B cell (primary cell): ENCODE measurements around the gene ISLR. TPM values are rescaled to one million over a fixed set of nuclear protein-coding genes. Genes with fewer than 3 reads are reported as not detected.

Experiments
- ATAC-seq: fragments of 200-7000 bp; cut with Tn5 transposase; one replicate; pipeline ENCODE4 v1.10.0; 2021; ENCODE audit warnings: low read depth, mild to moderate bottlenecking, moderate number of reproducible peaks, moderate library complexity
- CTCF ChIA-PET: fragments of 350-600 bp; sonication (Branson Sonifier 250); formaldehyde crosslinking; loops from one replicate; lab custom pipeline; 2021; ENCODE audit warnings: antibody characterized with exemption, inconsistent platforms; lab: Charles Lee
- POLR2A ChIA-PET: fragments of 350-600 bp; sonication (Branson Sonifier 250); formaldehyde crosslinking; loops from one replicate; lab custom pipeline; 2021; ENCODE audit warnings: antibody characterized with exemption; lab: Charles Lee
- DNase-seq: peaks from one replicate; pipeline ENCODE4 v3.0.0; 2013
- H2AFZ ChIP-seq: 2 replicates; pipeline ENCODE4 v1.6.1; 2012; ENCODE audit warnings: mild to moderate bottlenecking, low read depth, low read length; ENCODE audit not compliant: insufficient read depth, poor library complexity, severe bottlenecking
- H3K27ac ChIP-seq, 2 donors: 1 replicate in 1 of 2; 2 replicates in 1 of 2; pipeline ENCODE4 v1.5.1; 2012 to 2013; ENCODE audit warnings: low read length in 2 of 2, mild to moderate bottlenecking in 2 of 2, moderate library complexity in 1 of 2
- H3K27me3 ChIP-seq, 4 experiments: fragments of 200-600 bp in 1 of 4; sonication (generic) in 1 of 4; replicated peaks in 1 of 4; 1 replicate in 2 of 4; 2 replicates in 2 of 4; pipeline versions ENCODE4 v1.6.1 to v1.7.0; 2013 to 2016; ENCODE audit warnings: low read length in 3 of 4, mild to moderate bottlenecking in 2 of 4, mixed read lengths in 1 of 4, moderate library complexity in 1 of 4; ENCODE audit not compliant: insufficient read depth in 4 of 4, control insufficient read depth in 3 of 4; ENCODE audit errors: control extremely low read depth in 1 of 4
- H3K36me3 ChIP-seq, 2 experiments: replicated peaks in 1 of 2; 1 replicate in 1 of 2; 2 replicates in 1 of 2; pipeline versions ENCODE4 v1.6.1 to v1.7.1; 2013; ENCODE audit warnings: low read length in 1 of 2; ENCODE audit not compliant: insufficient read depth in 2 of 2, control insufficient read depth in 1 of 2; ENCODE audit errors: control extremely low read depth in 1 of 2, extremely low read depth in 1 of 2
- H3K4me1 ChIP-seq, 2 donors: fragments of 200-600 bp in 1 of 2; sonication (generic) in 1 of 2; 1 replicate in 1 of 2; 2 replicates in 1 of 2; pipeline versions ENCODE4 v1.5.1 to v1.6.1; 2013 to 2017; ENCODE audit warnings: low read length in 2 of 2; ENCODE audit not compliant: control insufficient read depth in 2 of 2, insufficient read depth in 2 of 2
- H3K4me2 ChIP-seq: replicated peaks from 2 replicates; pipeline ENCODE3; 2012; ENCODE audit warnings: mild to moderate bottlenecking, low read depth, low read length; ENCODE audit not compliant: poor library complexity, severe bottlenecking
- H3K4me3 ChIP-seq, 5 experiments: fragments of 200-600 bp in 1 of 5; sonication (generic) in 1 of 5; 1 replicate in 3 of 5; 2 replicates in 2 of 5; pipeline versions ENCODE4 v1.5.1 to v1.7.0; 2011 to 2016; ENCODE audit warnings: low read length in 4 of 5, mild to moderate bottlenecking in 4 of 5, low read depth in 2 of 5, control low read depth in 1 of 5, moderate library complexity in 1 of 5; ENCODE audit not compliant: insufficient read depth in 1 of 5; ENCODE audit errors: control extremely low read depth in 1 of 5, extremely low read depth in 1 of 5
- H3K79me2 ChIP-seq: fragments of 200-600 bp; sonication (generic); one replicate; pipeline ENCODE4 v1.6.0; 2016; ENCODE audit warnings: low read length; ENCODE audit not compliant: control insufficient read depth, insufficient read depth
- H3K9ac ChIP-seq: fragments of 200-600 bp; sonication (generic); 2 replicates; pipeline ENCODE4 v1.6.1; 2017; ENCODE audit warnings: mild to moderate bottlenecking, low read length, moderate library complexity
- H3K9me3 ChIP-seq, 3 donors: one replicate each; pipeline versions ENCODE4 v1.6.1 to v1.7.1; 2013; ENCODE audit warnings: low read length in 2 of 3; ENCODE audit not compliant: control insufficient read depth in 2 of 3, insufficient read depth in 1 of 3; ENCODE audit errors: control extremely low read depth in 1 of 3
- H4K20me1 ChIP-seq: 2 replicates; pipeline ENCODE4 v1.6.0; 2012; ENCODE audit warnings: mild to moderate bottlenecking, low read length; ENCODE audit not compliant: insufficient read depth, control insufficient read depth, poor library complexity, severe bottlenecking
- H3K27ac Mint-ChIP-seq: one replicate; pipeline ENCODE4 v1.8.0; 2021; ENCODE audit warnings: mixed read lengths
- H3K27me3 Mint-ChIP-seq: one replicate; pipeline ENCODE4 v1.8.0; 2021; ENCODE audit warnings: mixed read lengths
- H3K4me1 Mint-ChIP-seq: one replicate; pipeline ENCODE4 v1.8.0; 2021; ENCODE audit warnings: mixed read lengths
- H3K4me3 Mint-ChIP-seq: one replicate; pipeline ENCODE4 v1.8.0; 2021; ENCODE audit warnings: mixed read lengths
- H3K9me3 Mint-ChIP-seq: one replicate; pipeline ENCODE4 v1.8.0; 2022; ENCODE audit warnings: mixed read lengths; ENCODE audit not compliant: insufficient read depth
- CTCF ChIP-seq: fragments of 200-600 bp; IDR thresholded peaks from one replicate; pipeline ENCODE4 v1.8.0; 2022; ENCODE audit warnings: antibody characterized with exemption, mild to moderate bottlenecking
- EZH2 ChIP-seq: IDR thresholded peaks from 2 replicates; pipeline ENCODE4 v1.6.1; 2012; ENCODE audit warnings: borderline replicate concordance, low read depth, mild to moderate bottlenecking, moderate library complexity, low read length; ENCODE audit not compliant: insufficient read depth, poor library complexity, severe bottlenecking
- WGBS: methylation state at CpG from one replicate; pipeline ENCODE4 v1.1.5; 2013; ENCODE audit warnings: missing lambda C conversion rate; ENCODE audit not compliant: insufficient coverage; 5-methylcytosine and 5-hydroxymethylcytosine counted together
- intact Hi-C: fragments of 100-400 bp; cut with micrococcal nuclease; formaldehyde crosslinking; loops from one replicate; pipeline ENCODE4 v1.10.0; 2022
- polyA plus RNA-seq: library from polyadenylated mRNA; depleted of rRNA; stranded (reverse); fragments of >200 nt; gene quantifications from 2 replicates; pipeline ENCODE4 v1.2.3, GENCODE V29; 2012
- total RNA-seq, 2 donors: library from RNA; stranded (reverse); fragments of 120-200 nt in 1 of 2; gene quantifications; 1 replicate in 1 of 2; 2 replicates in 1 of 2; pipeline versions ENCODE4 v1.2.3 to v1.2.4, GENCODE V29; 2013 to 2022

ISLR gene
- total and polyA plus RNA-seq, 2 donors (not counting 1 experiment from before 2014, with no cell fraction given): not detected

DNA sequence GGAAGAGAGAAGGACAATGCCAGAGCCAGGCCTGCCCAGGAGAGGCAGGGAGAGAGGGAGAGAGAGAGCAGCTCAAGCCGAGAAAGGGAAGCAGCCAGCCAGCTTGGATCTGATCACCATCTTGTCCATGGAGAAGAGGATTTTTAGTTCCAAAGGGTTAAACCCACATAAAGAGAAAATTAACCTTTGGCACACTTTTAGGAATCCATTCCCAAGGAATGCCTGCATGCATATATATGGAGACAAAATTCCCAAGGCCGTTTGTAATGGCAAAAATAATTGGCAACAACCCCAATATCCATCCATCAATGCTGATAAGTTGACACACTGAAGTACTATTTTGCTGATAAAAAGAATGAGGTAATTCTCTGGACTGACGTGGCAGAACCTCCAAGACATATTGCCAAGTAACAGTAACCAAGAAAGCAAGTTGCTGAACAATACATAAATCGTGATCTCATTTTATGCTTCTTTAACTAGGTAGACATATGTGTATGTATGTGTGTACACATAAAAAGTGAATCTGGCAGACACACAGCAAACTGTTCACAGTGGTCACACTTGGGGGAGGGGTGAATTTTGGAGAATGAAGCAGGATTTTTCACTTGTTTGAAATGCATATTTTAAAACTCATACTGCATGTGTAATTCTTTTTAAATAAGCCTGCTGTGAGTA, 36.6 kb downstream of the ISLR start:
- Mint-ChIP-seq H3K9me3 (peaks cover 2% of the 10 kb centered on the region), H3K27me3 (peaks cover 35% of the 10 kb centered on the region), H3K4me1 (no peaks in the 10 kb centered on the region), H3K4me3 (no peak overlapping the region), H3K27ac (no peak overlapping the region)
- DNase-seq (no peak), ATAC-seq (no peak)
- Histone ChIP-seq H3K27ac (no peak overlapping the region), H3K4me1 (no peaks in the 10 kb centered on the region), H3K27me3 (peaks cover 0 to 4% (median 0%) of the 10 kb centered on the region in 4 experiments), H3K9ac (no peak overlapping the region), H3K4me3 (no peak overlapping the region), H3K9me3 (peaks cover 0 to 2% (median 0%) of the 10 kb centered on the region in 3 donors), H2AFZ (no peak overlapping the region), H3K36me3 (no peaks in the 10 kb centered on the region), H3K4me2 (no peak overlapping the region), H3K79me2 (no peaks in the 10 kb centered on the region), H4K20me1 (no peaks in the 10 kb centered on the region)
- no CpG with 5 or more reads among the region's 4 CpGs for WGBS
- ChIA-PET CTCF (no interaction called here), POLR2A (no interaction called here)
- TF ChIP-seq EZH2: no peak
- no peak for TF ChIP-seq CTCF
- intact Hi-C loops: no loop called here

GRCh38 chr15:74210729-74211128, 37.2 kb downstream of the ISLR start:
- DNase-seq: no peak
- no peaks in the 10 kb centered on the region for H4K20me1 ChIP-seq
- H3K9me3 ChIP-seq: peaks cover 0 to 2% (median 0%) of the 10 kb centered on the region in 3 donors
- H2AFZ ChIP-seq: no peak overlapping the region
- H3K79me2 ChIP-seq: no peaks in the 10 kb centered on the region
- Mint-ChIP-seq H3K4me3 (no peak overlapping the region), H3K27me3 (peaks cover 36% of the 10 kb centered on the region), H3K9me3 (peaks cover 2% of the 10 kb centered on the region), H3K4me1 (no peaks in the 10 kb centered on the region), H3K27ac (no peak overlapping the region)
- H3K4me1 ChIP-seq: no peaks in the 10 kb centered on the region
- no peak for ATAC-seq
- no peak for TF ChIP-seq EZH2
- no peak for TF ChIP-seq CTCF
- ChIA-PET POLR2A (no interaction called here), CTCF (no interaction called here)
- no peak overlapping the region for H3K4me3 ChIP-seq
- H3K4me2 ChIP-seq: no peak overlapping the region
- no peaks in the 10 kb centered on the region for H3K36me3 ChIP-seq
- intact Hi-C loops: no loop called here
- H3K27ac ChIP-seq: no peak overlapping the region
- H3K27me3 ChIP-seq: peaks cover 0 to 4% (median 0%) of the 10 kb centered on the region in 4 experiments
- H3K9ac ChIP-seq: no peak overlapping the region
